NCI-H2171 (cell line): ENCODE measurements around the gene HMGB2.

Experiments
- DNase-seq: peaks from one replicate; lab custom pipeline; 2025; lab: John Stamatoyannopoulos, UW

The HMGB2 gene

DNA sequence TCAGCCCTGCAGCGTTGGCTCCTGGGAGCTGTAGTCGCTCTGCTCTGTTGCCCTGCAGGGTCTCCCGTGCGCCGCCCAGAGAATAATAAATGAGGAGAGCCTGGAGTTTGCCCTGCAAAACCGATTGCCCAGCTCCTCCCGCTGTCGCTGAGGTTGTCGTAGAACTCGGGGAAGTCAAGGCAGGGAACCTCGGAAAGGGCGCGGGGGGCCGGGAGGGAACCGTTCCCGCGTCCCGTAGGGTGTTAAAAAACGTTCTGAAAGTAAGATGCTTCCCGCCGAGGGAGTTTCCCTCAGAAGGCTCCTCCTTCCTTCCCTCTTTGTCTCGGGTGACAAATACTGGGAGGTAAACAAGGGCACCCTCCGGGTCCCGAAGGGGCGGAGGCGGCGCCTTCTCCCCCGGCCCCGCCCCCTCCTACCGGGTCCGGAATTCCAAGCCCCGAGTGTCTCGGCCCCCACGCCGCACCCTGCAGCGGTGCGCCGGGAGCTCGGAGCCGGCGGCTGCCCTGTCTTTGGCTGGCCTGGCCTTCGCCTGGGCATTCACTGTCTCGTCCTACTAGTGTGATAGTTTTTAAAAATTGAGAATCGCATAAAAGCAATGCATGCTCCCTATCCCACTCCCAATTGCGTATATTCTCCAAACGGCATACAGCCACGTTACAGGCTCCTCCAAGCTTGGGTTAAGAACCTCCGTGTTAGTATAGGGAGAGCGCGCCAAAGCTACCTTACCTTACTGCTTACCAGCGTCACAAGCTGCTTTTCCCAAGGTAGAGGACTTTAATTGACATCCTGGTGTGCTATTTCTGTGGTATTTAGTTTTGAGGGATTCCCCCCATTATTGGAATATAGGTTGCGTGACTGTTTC is 964 bp upstream of the HMGB2 start:
- peak; percentile 61 for DNase-seq

DNA sequence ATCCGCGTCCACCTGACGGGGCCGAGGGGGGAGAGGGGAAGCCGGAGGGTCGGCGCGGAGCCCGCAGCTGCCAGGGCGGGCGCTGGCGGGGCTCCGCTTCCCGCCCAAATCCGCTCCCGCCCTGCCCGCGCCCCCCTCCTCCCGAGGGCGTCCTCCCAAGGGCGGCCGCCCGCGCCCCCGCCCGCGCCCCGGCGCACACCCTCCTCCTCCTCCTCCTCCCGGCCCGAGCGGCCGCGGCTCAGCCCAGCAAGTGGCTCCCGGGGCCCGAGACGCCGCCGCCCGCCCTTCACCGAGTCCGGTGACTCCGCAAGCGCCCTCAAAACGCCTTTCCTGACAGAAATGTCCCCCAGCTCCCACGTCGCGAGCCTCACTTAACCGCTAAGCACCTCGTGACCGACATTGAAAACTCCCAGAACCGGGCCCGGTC is 487 bp downstream of the HMGB2 start:
- peak; percentile 23 for DNase-seq

- no peak for DNase-seq
Observed at GRCh38 chr4:173332963-173333657, 1.0 kb downstream of the HMGB2 start.

- DNase-seq: no peak
Observed at GRCh38 chr4:173332021-173332487, 2.1 kb downstream of the HMGB2 start.

DNA sequence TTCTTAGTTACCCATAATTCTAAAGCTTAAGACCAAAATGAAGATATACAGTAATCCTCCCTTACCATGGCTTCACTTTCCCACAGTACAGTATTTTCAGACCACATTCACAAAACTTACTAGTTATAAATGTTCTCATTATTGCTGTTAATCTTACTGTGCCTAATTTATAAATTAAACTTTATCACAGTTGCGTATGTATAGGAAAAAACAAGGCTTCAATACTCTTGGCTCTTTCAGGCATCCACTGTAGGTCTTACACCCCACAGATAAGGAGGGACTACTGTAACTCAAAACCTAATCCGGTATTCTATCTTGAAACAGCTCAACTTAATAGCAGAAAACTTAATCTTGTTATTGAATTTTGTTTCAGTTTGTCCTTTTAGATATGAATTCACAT is 3.6 kb downstream of the HMGB2 start:
- DNase-seq: no peak

DNA sequence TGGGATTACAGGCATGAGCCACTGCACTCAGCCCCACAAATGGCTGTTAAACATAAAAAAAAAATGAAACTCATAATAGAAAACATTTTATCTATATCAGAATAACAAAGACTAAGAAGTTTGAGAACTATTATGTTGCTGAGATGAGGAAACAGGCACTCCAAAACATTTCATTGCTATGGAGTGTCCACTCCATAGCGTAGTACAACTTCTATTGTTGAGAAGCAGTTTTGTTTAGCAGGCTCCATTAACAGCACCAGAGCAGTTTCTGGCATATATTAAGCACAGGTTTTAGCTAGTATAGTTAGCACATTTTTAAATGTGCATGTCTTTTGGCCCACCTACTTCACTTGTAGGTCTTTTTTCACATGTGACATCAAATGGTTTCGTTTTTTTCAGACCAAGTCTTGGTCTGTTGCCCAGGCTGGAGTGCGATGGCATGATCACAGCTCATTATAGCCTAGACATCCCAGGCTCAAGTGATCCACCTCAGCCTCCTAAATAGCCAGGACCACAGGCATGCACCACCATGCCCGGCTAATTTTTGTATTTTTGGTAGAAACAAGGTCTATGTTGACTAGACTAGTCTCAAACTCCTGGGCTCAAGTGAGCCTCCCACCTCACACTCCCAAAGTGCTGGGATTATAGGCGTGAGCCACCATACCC is 5.8 kb downstream of the HMGB2 start:
- no peak for DNase-seq

DNA sequence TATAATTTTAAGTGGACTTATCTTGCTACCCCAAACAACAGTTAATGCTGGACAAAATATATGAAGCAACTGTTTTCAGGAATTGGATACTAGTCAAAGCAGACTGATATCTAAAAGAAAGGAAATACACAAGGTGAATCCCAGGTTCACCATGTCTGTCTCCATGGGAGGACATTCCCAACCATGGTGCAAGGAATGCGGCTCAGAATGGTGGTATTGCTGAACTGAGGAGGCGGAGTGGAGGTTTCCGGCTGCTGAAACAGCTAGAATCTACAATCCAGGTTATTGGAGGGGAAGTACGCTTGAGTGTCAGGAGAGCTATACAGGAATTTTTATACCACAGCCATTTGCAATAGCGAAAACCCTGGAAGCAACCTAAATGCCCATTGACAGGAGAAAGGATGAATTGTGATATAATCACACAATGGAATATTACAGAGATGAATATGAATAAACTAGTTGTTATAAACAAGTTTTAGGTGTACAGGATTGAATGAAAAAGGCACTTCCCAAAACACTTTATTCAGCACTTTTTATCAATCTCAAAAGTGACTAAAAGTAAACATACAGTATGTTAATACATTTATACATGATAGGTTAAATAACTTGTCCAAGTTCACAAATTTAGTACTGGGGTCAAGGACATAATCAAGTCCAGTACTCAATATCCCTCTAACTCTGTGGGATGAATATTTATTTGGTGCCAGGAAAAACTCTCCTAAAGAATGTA is 9.0 kb downstream of the HMGB2 start:
- no peak for DNase-seq

GRCh38 chr4:173319696-173320095 is 14.5 kb downstream of the HMGB2 start:
- no peak for DNase-seq

DNA sequence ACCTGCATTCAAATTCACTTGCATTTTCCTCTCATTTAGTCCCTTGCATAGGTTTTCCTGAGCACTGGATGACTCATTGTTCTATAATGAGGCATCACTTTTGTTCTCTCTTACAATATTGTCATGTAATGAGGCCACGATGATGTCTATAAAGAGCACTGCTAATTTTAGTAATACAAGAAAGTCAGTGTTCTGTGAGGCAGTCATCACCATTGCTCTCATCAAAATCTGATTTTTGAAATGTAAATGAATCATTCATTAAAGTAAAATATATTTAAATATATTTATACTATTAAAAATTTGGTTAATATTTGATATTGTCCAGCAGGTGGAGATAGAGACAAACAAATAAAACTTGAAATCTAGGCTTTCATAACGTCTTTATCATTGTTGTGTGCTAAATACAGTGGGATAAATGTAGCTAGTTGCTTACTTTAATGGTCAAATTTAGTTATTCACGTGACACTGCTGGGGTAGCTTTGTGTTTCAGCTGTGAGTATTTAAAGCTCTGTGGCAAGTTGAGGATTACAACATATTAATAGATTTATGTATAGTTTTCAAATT is 15.4 kb downstream of the HMGB2 start:
- DNase-seq: no peak

GRCh38 chr4:173318240-173318639 is 15.9 kb downstream of the HMGB2 start:
- DNase-seq: no peak

GRCh38 chr4:173317004-173317403 is 17.2 kb downstream of the HMGB2 start:
- DNase-seq: no peak

GRCh38 chr4:173316060-173316459 is 18.1 kb downstream of the HMGB2 start:
- DNase-seq: no peak

DNA sequence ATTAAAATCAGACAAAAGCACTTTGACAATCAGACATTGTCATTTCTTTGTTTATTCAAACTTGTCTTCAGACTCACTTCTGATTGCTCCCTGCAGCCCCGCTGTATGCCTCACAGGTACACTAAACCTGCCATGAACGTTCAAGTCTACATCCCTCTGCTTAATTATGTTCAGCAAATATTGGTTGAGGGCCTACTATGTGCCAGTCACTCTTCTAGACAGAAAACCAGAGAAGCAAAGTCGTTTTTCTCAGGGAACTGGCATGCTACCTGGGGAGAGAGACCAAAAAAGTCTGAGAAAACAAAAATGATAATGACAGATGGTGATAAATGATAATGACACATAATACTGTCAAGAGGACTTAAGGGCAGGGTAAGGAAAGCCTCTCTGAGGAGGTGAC is 19.4 kb downstream of the HMGB2 start:
- DNase-seq: no peak

DNA sequence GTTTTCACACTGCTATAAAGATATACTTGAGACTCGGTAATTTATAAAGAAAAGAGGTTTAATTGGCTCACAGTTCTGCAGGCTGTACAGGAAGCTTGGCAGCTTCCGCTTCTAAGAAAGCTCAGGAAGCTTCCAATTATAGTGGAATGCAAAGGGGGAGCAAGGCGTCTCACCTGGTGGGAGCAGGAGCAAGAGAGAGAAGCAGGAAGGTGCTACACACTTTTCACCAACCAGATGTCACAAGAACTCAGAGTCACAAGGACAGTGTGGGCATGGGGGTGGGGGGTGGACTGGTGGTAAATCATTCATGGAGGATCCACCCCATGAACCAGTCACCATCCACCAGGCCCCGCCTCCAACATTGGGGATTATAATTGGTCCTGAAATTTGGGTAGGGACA is 22.8 kb downstream of the HMGB2 start:
- no peak for DNase-seq

DNA sequence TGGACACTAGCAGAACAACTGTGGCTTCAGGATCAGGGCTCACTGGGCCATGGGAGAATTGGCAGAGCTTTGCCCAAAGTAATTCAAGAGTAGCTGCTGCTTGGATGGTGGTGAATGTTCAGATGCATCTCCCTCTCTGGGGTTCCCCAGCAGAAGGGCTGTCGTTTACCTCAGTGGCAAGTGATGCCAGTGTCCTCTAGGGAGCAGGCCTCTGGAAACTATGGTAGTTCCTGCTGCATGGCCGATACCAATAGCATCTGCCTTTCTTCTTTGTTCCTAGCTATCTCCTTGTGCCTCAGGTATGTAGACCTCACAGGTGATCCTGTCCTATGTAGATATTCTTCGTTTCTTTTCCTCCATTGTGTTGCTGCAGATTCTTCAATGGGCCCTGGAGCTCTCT is 26.4 kb downstream of the HMGB2 start:
- DNase-seq: no peak

- no peak for DNase-seq
Observed at GRCh38 chr4:173301518-173302201, 32.5 kb downstream of the HMGB2 start.

- DNase-seq: no peak
Observed at GRCh38 chr4:173294444-173294843, 39.7 kb downstream of the HMGB2 start.

- no peak for DNase-seq
Observed at GRCh38 chr4:173293663-173294062, 40.5 kb downstream of the HMGB2 start.

- no peak for DNase-seq
Observed at GRCh38 chr4:173291899-173292298, 42.3 kb downstream of the HMGB2 start.

DNA sequence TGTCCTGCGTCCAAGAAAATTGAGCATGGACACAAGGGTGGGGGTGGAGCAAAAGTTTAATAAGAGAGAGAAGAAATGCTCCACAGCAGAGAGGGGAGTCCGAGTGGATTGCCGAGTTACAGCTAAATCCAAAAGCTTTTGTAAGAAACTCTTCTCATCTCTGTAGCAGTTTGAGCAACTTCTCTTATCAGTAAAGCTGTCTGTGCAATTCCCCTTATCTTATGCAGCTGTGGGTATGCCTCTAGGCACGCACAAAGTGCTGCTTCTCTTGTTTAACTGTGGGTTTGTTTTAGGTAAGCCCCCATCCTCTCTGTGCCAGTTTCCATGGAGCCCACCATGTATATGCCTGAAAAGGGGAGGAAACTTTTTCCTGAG is 44.8 kb downstream of the HMGB2 start:
- no peak for DNase-seq

DNA sequence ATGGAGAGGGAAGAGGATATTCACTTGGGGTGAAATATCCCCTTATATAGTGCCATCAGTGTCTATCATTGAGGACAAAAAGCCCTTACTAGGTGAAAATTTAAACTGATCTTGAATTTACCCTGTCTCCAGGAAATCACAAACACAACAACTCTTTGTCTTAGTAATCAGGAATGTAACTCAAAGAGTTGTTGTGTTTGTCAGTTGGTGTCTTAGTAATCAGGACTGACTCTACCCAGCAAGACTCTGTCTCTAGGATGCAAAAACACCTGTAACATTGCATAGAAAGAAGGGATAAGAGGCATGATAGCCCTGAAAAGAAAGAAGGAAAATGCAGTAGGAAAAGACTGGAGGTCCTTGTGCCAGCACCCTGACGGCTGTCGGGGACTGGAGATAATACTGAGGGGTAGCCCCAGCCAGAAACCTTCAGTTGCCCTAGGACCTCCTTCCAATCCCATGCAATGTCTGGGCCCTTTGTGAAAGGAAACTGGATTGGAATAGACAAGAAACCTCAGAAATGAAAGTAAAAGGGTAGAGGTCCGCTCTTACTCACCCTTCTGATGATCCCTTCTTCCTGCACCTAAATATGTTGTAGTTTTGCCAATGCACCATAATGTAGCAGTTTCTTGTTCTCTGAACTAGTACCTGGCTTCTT is 45.3 kb downstream of the HMGB2 start:
- DNase-seq: no peak
